ENCODE results near the gene CEP128. TPM values are rescaled to one million over a fixed set of nuclear protein-coding genes. Genes with fewer than 3 reads are reported as not detected.

The CEP128 gene
- total RNA-seq, 1 experiment from 2014 or later = 16.7 TPM

DNA sequence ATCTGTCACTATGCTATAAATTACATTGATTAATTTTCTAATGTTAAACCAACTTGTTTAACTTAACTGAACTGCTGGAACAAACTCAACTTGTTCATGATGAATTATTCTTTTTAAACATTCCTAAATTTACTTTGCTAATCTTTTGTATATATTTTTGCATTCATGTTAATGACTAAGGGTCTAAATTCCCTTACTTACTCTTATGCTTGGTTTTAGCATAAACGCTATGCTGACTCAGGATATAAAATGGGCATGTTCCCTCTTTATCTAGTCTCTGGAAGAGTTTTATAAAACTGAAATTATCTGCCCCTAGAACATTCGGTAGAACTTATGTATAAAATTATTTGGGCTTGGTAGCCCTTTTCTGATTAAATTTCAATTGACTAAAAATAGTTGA, 387.4 kb downstream of the CEP128 start:
- H3K9me3 ChIP-seq = no peaks in the 10 kb centered on the region
- no peak overlapping the region for H3K4me3 Mint-ChIP-seq (ENCODE audit: unreplicated experiment)
- POLR2A ChIA-PET = no interaction called here

GRCh38 chr14:80549141-80549540, 392.4 kb downstream of the CEP128 start:
- no peak overlapping the region for H3K4me3 ChIP-seq (ENCODE audit: low read depth, low read length)
- Mint-ChIP-seq H3K4me1 (ENCODE audit: low read depth, unreplicated experiment) (no peaks in the 10 kb centered on the region), H3K4me3 (ENCODE audit: unreplicated experiment) (no peak overlapping the region), H3K27ac (ENCODE audit: unreplicated experiment) (no peak overlapping the region), H3K36me3 (ENCODE audit: insufficient read depth, unreplicated experiment) (no peaks in the 10 kb centered on the region), H3K27me3 (ENCODE audit: insufficient read depth, unreplicated experiment) (no peaks in the 10 kb centered on the region), H3K9me3 (ENCODE audit: unreplicated experiment) (no peaks in the 10 kb centered on the region)
- H3K27me3 ChIP-seq (replicated peaks; ENCODE audit: control insufficient read depth, insufficient read depth, low read length) = no peaks in the 10 kb centered on the region
- no peaks in the 10 kb centered on the region for H3K4me1 ChIP-seq
- no peaks in the 10 kb centered on the region for H3K9me3 ChIP-seq
- H3K36me3 ChIP-seq (ENCODE audit: control insufficient read depth, insufficient read depth, low read length) = no peaks in the 10 kb centered on the region
- no peak for DNase-seq
- POLR2A ChIA-PET = no interaction called here
- TF ChIP-seq, protein P1, sequence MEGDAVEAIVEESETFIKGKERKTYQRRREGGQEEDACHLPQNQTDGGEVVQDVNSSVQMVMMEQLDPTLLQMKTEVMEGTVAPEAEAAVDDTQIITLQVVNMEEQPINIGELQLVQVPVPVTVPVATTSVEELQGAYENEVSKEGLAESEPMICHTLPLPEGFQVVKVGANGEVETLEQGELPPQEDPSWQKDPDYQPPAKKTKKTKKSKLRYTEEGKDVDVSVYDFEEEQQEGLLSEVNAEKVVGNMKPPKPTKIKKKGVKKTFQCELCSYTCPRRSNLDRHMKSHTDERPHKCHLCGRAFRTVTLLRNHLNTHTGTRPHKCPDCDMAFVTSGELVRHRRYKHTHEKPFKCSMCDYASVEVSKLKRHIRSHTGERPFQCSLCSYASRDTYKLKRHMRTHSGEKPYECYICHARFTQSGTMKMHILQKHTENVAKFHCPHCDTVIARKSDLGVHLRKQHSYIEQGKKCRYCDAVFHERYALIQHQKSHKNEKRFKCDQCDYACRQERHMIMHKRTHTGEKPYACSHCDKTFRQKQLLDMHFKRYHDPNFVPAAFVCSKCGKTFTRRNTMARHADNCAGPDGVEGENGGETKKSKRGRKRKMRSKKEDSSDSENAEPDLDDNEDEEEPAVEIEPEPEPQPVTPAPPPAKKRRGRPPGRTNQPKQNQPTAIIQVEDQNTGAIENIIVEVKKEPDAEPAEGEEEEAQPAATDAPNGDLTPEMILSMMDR (IDR thresholded peaks at IDR 0.05; ENCODE audit: insufficient read depth in 1 of 2, low read depth in 1 of 2, low read length in 1 of 2, severe bottlenecking in 1 of 2, unreplicated experiment in 1 of 2) = no peak
- BruUV-seq (replicated peaks) = no TSS peak
- intact Hi-C loops (cut with micrococcal nuclease; ENCODE audit: unreplicated experiment) = no loop called here
- CTCF ChIA-PET = no interaction called here

More for the DNA sequence above, 387.4 kb downstream of the CEP128 start:
- no peak for DNase-seq
- TF ChIP-seq, protein P1 (IDR thresholded peaks at IDR 0.05; ENCODE audit: insufficient read depth in 1 of 2, low read depth in 1 of 2, low read length in 1 of 2, severe bottlenecking in 1 of 2, unreplicated experiment in 1 of 2) = no peak
- no peaks in the 10 kb centered on the region for H3K9me3 Mint-ChIP-seq (ENCODE audit: unreplicated experiment)
- Histone ChIP-seq H3K36me3 (ENCODE audit: control insufficient read depth, insufficient read depth, low read length) (no peaks in the 10 kb centered on the region), H3K27me3 (replicated peaks; ENCODE audit: control insufficient read depth, insufficient read depth, low read length) (no peaks in the 10 kb centered on the region), H3K4me3 (ENCODE audit: low read depth, low read length) (no peak overlapping the region), H3K4me1 (no peaks in the 10 kb centered on the region)
- CTCF ChIA-PET = no interaction called here
- intact Hi-C loops (cut with micrococcal nuclease; ENCODE audit: unreplicated experiment) = no loop called here
- H3K36me3 Mint-ChIP-seq (ENCODE audit: insufficient read depth, unreplicated experiment) = no peaks in the 10 kb centered on the region
- H3K4me1 Mint-ChIP-seq (ENCODE audit: low read depth, unreplicated experiment) = no peaks in the 10 kb centered on the region
- no TSS peak for BruUV-seq (replicated peaks)
- H3K27ac Mint-ChIP-seq (ENCODE audit: unreplicated experiment) = no peak overlapping the region
- H3K27me3 Mint-ChIP-seq (ENCODE audit: insufficient read depth, unreplicated experiment) = no peaks in the 10 kb centered on the region

GRCh38 chr14:80545935-80546854, 395.3 kb downstream of the CEP128 start:
- Histone ChIP-seq H3K27me3 (replicated peaks; ENCODE audit: control insufficient read depth, insufficient read depth, low read length) (no peaks in the 10 kb centered on the region), H3K36me3 (ENCODE audit: control insufficient read depth, insufficient read depth, low read length) (no peaks in the 10 kb centered on the region), H3K4me1 (no peaks in the 10 kb centered on the region), H3K4me3 (ENCODE audit: low read depth, low read length) (no peak overlapping the region), H3K9me3 (no peaks in the 10 kb centered on the region)
- H3K4me3 Mint-ChIP-seq (ENCODE audit: unreplicated experiment) = no peak overlapping the region
- H3K27me3 Mint-ChIP-seq (ENCODE audit: insufficient read depth, unreplicated experiment) = no peaks in the 10 kb centered on the region
- CTCF ChIA-PET = interaction anchor here (1.3 kb wide), 1 partner anchor 41 kb away, joined by 3 read pairs; no protein-coding TSS in a partner anchor
- TF ChIP-seq, protein P1 (IDR thresholded peaks at IDR 0.05; ENCODE audit: insufficient read depth in 1 of 2, low read depth in 1 of 2, low read length in 1 of 2, severe bottlenecking in 1 of 2, unreplicated experiment in 1 of 2) = no peak
- H3K36me3 Mint-ChIP-seq (ENCODE audit: insufficient read depth, unreplicated experiment) = no peaks in the 10 kb centered on the region
- intact Hi-C loops (cut with micrococcal nuclease; ENCODE audit: unreplicated experiment) = no loop called here
- no peaks in the 10 kb centered on the region for H3K9me3 Mint-ChIP-seq (ENCODE audit: unreplicated experiment)
- POLR2A ChIA-PET = no interaction called here
- DNase-seq = no peak
- no peak overlapping the region for H3K27ac Mint-ChIP-seq (ENCODE audit: unreplicated experiment)
- no TSS peak for BruUV-seq (replicated peaks)
- no peaks in the 10 kb centered on the region for H3K4me1 Mint-ChIP-seq (ENCODE audit: low read depth, unreplicated experiment)

All from Caco-2 (cell line).